Neuron (in vitro differentiated cells): ENCODE measurements around the gene SLC34A2.
"Not testable (repeated sequence)": the region's sequence is repeated elsewhere in the genome, so short reads cannot be mapped to it uniquely, and the experiment has no call there.

Source experiments
- H2AFZ ChIP-seq: one replicate; pipeline ENCODE4 v1.6.1; 2013; ENCODE audit warnings: low read depth, mild to moderate bottlenecking, inconsistent platforms, low read length, moderate library complexity
- H3K27me3 ChIP-seq: one replicate; pipeline ENCODE4 v1.6.1; 2013; ENCODE audit warnings: low read length; ENCODE audit not compliant: insufficient read depth
- H3K36me3 ChIP-seq: one replicate; pipeline ENCODE4 v1.6.1; 2013; ENCODE audit warnings: low read length; ENCODE audit not compliant: insufficient read depth
- H3K4me1 ChIP-seq: one replicate; pipeline ENCODE4 v1.6.1; 2013; ENCODE audit warnings: low read length; ENCODE audit not compliant: insufficient read depth
- H3K4me3 ChIP-seq: 2 replicates; pipeline ENCODE4 v1.5.1; 2013; ENCODE audit warnings: mild to moderate bottlenecking, low read length, moderate library complexity
- H3K9me3 ChIP-seq: one replicate; pipeline ENCODE4 v1.6.1; 2013; ENCODE audit warnings: low read length

The SLC34A2 gene, protein sequence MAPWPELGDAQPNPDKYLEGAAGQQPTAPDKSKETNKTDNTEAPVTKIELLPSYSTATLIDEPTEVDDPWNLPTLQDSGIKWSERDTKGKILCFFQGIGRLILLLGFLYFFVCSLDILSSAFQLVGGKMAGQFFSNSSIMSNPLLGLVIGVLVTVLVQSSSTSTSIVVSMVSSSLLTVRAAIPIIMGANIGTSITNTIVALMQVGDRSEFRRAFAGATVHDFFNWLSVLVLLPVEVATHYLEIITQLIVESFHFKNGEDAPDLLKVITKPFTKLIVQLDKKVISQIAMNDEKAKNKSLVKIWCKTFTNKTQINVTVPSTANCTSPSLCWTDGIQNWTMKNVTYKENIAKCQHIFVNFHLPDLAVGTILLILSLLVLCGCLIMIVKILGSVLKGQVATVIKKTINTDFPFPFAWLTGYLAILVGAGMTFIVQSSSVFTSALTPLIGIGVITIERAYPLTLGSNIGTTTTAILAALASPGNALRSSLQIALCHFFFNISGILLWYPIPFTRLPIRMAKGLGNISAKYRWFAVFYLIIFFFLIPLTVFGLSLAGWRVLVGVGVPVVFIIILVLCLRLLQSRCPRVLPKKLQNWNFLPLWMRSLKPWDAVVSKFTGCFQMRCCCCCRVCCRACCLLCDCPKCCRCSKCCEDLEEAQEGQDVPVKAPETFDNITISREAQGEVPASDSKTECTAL

DNA sequence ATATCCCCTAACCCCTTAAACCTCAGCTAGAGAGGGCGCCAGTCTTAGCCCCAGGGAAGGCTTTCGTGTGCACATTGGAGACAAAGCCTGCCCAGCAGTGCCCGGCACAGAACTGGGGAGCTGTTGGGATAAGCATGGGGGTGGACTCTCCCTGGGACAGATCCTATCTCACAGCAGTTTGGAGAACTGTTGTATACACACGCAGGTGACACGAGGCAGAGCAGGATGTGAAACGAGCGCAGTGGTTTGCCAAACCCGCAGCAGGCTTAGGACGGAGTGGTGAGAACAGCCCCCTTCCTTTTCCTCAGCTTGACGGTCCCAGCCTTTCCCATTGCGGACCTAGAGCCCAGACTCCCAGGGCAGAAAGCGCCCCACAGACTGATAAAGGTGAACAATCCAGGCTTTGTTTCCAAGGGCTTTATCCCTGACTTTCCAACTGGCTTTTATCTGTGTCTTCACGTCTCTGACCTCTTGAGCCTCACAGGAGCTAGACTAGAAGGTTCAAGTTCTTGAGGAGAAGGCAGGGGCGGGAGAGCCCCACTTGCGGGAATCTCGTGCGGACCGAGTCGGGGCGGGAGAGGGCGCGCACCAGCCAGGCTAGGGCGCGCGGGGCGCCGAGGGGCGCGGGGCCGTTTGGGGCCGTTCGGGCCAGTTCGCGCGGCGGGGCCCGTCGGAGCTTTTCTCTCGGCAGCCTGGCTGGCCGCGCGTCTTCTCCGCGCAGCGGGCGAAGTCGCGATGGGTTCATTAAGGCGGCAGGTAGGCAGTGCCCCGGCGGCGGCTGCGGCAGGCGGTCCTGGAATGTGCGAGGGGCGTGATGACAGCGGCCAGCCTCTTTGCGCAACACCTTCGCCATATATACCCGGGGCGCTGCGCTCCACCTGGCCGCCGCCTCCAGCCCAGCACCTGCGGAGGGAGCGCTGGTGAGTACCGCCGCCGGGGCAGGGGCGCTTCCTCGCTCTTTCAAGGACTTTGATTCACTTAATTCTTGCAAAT lies at the start of gene SLC34A2:
Gene SLC34A2 (plus strand): TSS at position 881 of the 993 bp plus-strand sequence. CDS start 6,650 bp downstream, outside the sequence.
- H3K4me1 ChIP-seq, result peaks cover 12% of the 10 kb centered on the region
- peaks cover 5% of the 10 kb centered on the region for H3K9me3 ChIP-seq
- no peak within 1 kb of the TSS for H2AFZ ChIP-seq
- no peaks in the 10 kb centered on the region for H3K27me3 ChIP-seq
- no peaks in the 10 kb centered on the region for H3K36me3 ChIP-seq
- H3K4me3 ChIP-seq, result no peak within 1 kb of the TSS

DNA sequence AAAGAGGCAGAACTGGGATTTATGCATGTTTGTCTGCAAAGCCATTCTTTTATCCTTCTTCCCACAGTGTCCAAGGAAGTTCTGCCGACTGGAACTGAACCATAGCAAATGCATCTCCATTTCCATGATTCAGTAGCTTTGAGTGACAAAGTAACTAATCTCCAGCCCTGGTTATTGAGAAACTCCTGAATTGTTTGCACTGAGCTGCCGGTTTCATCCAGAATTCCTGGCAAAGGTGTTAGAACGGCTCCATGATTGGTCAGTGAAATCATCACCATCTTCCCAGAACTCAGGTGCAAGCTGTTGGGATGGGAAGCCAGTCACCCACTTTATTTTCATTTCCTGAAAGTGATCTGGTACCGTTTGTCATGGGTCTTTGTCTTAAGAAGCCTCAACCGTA lies 47.0 kb upstream of the SLC34A2 start:
- Histone ChIP-seq H3K36me3 (no peaks in the 10 kb centered on the region), H3K9me3 (no peaks in the 10 kb centered on the region), H3K4me3 (no peak overlapping the region), H3K27me3 (no peaks in the 10 kb centered on the region), H3K4me1 (no peaks in the 10 kb centered on the region), H2AFZ (no peak overlapping the region)

DNA sequence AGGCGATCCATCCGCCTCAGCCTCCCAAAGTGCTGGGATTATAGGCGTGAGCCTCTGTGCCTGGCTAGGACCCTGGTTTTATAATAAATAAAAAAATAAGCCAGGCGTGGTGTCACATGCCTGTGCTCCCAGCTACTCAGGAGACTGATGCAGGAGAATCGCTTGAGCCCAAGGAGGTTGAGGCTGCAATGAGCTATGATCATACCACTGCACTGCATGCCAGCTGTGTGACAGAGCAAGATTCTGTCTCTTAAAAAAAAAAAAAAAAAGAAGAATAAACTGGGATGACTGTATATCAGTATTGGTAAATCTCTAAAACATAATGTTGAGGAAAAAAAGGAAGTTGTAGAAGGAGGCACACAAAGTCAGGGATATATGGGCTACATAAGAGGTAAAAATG lies 45.7 kb upstream of the SLC34A2 start:
- no peak overlapping the region for H3K4me3 ChIP-seq
- H3K9me3 ChIP-seq, result no peaks in the 10 kb centered on the region
- H3K27me3 ChIP-seq, result no peaks in the 10 kb centered on the region
- H3K4me1 ChIP-seq, result no peaks in the 10 kb centered on the region
- no peaks in the 10 kb centered on the region for H3K36me3 ChIP-seq
- no peak overlapping the region for H2AFZ ChIP-seq

DNA sequence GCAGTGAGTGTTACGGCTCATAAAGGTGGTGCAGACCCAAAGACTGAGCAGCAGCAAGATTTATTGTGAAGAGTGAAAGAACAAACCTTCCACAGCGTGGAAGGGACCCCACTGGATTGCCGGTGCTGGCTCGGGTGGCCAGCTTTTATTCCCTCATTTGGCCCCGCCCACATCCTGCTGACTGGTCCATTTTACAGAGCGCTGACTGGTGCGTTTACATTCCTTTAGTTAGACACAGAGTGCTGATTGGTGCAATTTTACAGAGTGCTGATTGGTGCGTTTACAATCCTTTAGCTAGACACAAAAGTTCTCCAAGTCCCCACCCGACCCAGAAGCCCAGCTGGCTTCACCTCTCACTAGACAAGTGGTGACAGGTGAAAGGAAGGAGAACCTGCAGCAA lies 42.0 kb upstream of the SLC34A2 start:
- not testable (repeated sequence) for H3K4me3 ChIP-seq, H3K27me3 ChIP-seq, H2AFZ ChIP-seq, H3K9me3 ChIP-seq, H3K36me3 ChIP-seq, H3K4me1 ChIP-seq

DNA sequence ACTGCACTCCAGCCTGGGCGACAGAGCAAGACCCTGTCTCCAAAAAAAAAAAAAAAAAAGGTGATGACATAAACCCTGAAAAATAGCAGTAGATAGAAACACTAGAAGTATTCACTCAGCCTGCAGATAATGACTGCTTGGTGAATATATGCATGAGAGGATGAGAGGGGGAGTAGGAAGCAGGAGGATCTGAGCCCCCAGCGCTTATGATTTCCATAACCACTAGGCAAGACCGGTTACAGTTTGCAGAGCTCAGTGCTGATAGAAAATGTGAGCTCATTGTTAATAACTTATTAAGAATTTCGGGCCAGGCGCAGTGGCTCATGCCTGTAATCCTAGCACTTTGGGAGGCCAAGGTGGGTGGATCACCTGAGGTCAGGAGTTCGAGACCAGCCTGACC lies 40.8 kb upstream of the SLC34A2 start:
- H3K4me1 ChIP-seq, result no peaks in the 10 kb centered on the region
- H2AFZ ChIP-seq, result no peak overlapping the region
- H3K27me3 ChIP-seq, result no peaks in the 10 kb centered on the region
- no peaks in the 10 kb centered on the region for H3K9me3 ChIP-seq
- no peak overlapping the region for H3K4me3 ChIP-seq
- H3K36me3 ChIP-seq, result no peaks in the 10 kb centered on the region

DNA sequence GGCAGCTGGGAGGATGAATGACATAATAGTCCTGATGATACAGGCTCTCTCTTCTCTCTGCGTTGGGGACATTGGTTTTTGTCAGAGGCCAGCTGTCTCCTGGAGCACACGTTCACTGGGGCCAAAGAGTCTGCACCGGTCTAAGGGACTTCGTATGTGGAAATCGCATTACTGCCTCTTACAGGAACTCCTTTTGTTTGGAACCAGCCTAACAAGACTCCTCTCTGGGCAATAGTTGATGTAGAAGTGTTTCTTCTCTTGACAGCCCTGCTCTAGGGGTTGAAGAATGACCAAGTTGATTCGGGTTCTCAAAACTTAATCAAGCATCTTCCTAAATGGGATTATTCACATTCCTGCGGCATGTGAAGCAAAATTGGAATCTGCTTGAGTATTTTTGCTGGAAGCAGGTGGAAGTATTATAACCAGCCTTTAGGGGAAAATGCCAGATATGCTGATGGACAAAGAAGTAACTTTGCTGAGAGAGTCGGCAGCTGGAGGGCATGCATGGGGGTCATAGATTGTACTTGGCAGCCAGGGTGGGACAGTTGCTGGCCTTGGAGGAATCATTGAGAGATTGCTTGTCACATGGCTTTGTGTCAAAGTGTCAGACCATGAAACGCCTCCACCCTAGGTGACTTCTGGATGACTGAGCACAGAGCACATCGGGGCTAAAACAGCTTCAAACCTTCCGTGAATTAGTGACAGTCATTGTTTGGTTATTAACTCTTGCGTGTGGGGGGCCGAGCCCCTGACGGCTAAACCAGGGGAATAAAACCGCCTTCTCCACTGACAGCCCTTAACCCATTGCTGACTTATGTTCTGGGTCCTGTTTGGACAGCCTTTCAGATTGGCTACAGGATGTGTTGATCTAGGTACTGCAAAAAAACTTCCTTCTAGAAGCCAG lies 34.4 kb upstream of the SLC34A2 start:
- no peaks in the 10 kb centered on the region for H3K27me3 ChIP-seq
- H2AFZ ChIP-seq, result no peak overlapping the region
- H3K9me3 ChIP-seq, result no peaks in the 10 kb centered on the region
- no peak overlapping the region for H3K4me3 ChIP-seq
- peaks cover 16% of the 10 kb centered on the region for H3K4me1 ChIP-seq
- H3K36me3 ChIP-seq, result no peaks in the 10 kb centered on the region

DNA sequence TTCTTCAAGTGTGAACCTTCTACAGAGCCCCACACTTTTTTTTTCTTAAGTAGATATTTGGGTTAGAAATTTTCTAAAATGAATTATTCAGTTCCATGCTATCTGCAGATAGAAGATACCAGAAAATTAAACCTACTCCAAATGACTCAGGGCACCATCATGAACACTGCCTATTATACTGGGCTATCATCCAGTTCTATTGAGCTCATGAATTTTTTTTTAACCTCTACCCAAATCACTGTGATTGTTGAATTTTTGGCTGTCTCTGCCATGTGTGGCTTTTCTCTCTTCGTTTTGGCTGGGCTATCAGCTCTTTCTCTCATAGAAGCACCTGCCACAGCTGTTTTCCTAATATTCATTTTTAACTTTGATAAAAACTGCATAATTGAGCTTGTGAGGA lies 31.0 kb upstream of the SLC34A2 start:
- H3K36me3 ChIP-seq, result no peaks in the 10 kb centered on the region
- H3K27me3 ChIP-seq, result no peaks in the 10 kb centered on the region
- no peak overlapping the region for H2AFZ ChIP-seq
- H3K4me3 ChIP-seq, result no peak overlapping the region
- peaks cover 16% of the 10 kb centered on the region for H3K4me1 ChIP-seq
- H3K9me3 ChIP-seq, result no peaks in the 10 kb centered on the region

DNA sequence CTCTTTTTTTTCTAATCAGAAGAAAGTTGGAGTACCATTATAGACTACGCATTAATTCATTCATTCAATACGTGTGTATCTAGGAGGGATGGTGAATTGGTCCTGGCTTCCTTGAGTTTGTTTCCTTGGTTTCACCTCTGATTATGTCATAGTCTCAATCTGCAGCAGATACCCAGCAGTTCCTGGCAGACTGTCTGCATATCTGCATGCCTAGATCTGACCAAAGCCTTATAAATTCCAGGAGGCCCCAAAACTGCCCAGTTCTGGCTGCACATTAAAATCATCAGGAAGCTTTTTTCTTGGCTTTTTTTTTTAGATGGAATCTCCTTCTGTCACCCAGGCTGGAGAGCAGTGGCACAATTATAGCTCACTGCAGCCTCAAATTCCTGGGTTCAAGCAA lies 27.2 kb upstream of the SLC34A2 start:
- no peaks in the 10 kb centered on the region for H3K36me3 ChIP-seq
- H3K27me3 ChIP-seq, result no peaks in the 10 kb centered on the region
- no peaks in the 10 kb centered on the region for H3K9me3 ChIP-seq
- peaks cover 4% of the 10 kb centered on the region for H3K4me1 ChIP-seq
- no peak overlapping the region for H2AFZ ChIP-seq
- H3K4me3 ChIP-seq, result no peak overlapping the region

DNA sequence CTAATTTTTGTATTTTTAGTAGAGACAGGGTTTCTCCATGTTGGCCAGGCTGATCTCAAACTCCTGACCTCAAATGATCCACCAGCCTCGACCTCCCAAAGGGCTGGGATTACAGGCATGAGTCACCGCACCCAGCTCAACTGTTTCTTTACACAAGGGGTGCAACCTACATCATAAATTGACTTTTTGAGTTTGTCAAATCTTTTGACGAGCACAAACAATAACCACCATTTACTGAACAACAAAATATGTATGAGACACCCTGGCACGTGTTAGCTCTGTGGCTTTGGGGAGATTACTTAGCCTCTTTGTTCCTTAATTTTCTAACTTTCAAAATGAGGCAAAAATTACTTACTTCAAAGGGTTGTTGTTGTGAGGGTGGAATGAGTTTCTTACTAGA lies 23.5 kb upstream of the SLC34A2 start:
- Histone ChIP-seq H3K27me3 (no peaks in the 10 kb centered on the region), H3K36me3 (no peaks in the 10 kb centered on the region), H3K9me3 (no peaks in the 10 kb centered on the region), H3K4me1 (peaks cover 2% of the 10 kb centered on the region), H3K4me3 (no peak overlapping the region), H2AFZ (no peak overlapping the region)

DNA sequence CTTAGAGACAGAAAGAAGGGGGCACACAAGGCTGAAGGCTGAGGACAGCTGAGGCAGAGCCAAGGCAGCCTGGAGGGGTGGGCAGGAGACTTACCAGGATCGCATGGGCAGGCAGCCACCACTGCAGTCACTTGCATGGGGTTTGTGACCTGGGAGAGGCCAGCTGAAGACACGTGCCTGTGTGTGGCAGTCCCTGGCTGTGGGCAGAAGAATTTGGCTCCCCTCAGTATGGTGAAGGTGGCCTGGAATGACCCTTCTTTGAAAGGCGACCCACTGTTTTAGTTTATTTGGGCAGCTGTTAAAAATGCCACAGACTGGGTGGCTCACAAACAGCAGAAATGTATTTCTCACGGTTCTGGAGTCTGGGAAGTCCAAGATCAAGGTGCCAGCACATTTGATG lies 22.1 kb upstream of the SLC34A2 start:
- Histone ChIP-seq H3K36me3 (no peaks in the 10 kb centered on the region), H3K9me3 (no peaks in the 10 kb centered on the region), H2AFZ (no peak overlapping the region), H3K4me1 (peaks cover 5% of the 10 kb centered on the region), H3K27me3 (no peaks in the 10 kb centered on the region), H3K4me3 (no peak overlapping the region)

DNA sequence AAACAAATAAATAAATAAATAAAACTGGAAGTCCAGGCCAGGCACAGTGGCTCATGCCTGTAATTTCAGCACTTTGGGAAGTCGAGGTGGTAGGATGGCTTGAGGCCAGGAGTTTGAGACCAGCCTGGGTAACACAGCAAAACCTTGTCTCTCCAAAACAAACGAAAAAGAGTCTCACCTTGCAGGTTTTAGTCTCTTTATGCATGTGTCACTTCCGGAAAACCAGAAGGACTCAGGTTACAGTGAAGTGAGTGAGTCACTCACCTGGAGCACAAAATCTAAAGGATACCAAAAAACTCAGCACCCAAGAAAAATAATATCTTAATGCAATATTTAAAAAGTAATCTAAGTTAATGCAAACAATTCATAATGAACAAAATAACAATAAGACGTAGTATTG lies 20.1 kb upstream of the SLC34A2 start:
- peaks cover 5% of the 10 kb centered on the region for H3K4me1 ChIP-seq
- H3K36me3 ChIP-seq, result no peaks in the 10 kb centered on the region
- no peak overlapping the region for H3K4me3 ChIP-seq
- H3K9me3 ChIP-seq, result no peaks in the 10 kb centered on the region
- H2AFZ ChIP-seq, result no peak overlapping the region
- no peaks in the 10 kb centered on the region for H3K27me3 ChIP-seq

DNA sequence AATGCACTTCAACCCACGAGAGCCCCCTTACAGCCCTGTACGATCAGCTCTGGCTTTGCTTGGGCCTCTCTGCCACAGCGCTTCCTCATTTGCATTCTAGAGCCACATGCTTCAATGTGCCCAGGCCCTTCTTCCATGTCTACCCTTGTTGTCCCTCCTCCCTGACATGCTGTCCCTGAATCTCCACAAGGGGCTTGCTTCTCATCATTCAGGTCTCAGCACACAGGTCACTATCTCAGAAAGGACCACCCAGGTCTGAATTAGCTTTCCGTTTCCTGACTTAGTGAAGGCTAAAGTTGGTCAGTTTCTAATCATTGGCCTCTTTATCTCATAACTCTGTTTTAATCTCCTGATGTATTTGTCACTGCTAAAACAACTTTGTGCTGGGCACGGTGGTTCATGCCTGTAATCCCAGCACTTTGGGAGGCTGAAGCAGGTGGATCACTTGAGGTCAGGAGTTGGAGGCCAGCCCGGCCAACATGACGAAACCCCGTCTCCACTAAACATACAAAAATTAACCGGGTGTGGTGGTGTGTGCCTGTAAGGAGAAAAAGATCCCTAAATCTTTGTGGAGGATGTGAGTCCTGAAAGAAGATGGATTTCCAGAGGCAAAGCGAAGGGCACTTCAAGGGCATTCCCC lies 17.9 kb upstream of the SLC34A2 start:
- H3K36me3 ChIP-seq, result no peaks in the 10 kb centered on the region
- H3K9me3 ChIP-seq, result no peaks in the 10 kb centered on the region
- H3K27me3 ChIP-seq, result no peaks in the 10 kb centered on the region
- H2AFZ ChIP-seq, result no peak overlapping the region
- no peak overlapping the region for H3K4me3 ChIP-seq
- H3K4me1 ChIP-seq, result peaks cover 5% of the 10 kb centered on the region
